ENCODE measurements around the gene DHRS12.

DHRS12 gene

GRCh38 chr13:51731759-51732158 lies 72.2 kb downstream of the DHRS12 start:
- Histone ChIP-seq H3K9ac (ENCODE audit: low read depth, low read length) (no peak overlapping the region), H3K36me3 (ENCODE audit: insufficient read depth, low read length) (peaks cover 8% of the 10 kb centered on the region; the same call in 1 of the 2 replicates), H3K9me3 (ENCODE audit: control insufficient read depth, insufficient read depth, low read length) (no peaks in the 10 kb centered on the region), H3K4me1 (ENCODE audit: insufficient read depth, low read length) (peaks cover 26% of the 10 kb centered on the region)

- Histone ChIP-seq H3K9me3 (ENCODE audit: control insufficient read depth, insufficient read depth, low read length) (no peaks in the 10 kb centered on the region), H3K36me3 (ENCODE audit: insufficient read depth, low read length) (peaks cover 8% of the 10 kb centered on the region; the same call in 1 of the 2 replicates), H3K9ac (ENCODE audit: low read depth, low read length) (no peak overlapping the region), H3K4me1 (ENCODE audit: insufficient read depth, low read length) (peaks cover 26% of the 10 kb centered on the region)
Observed at GRCh38 chr13:51730927-51731326, 73.0 kb downstream of the DHRS12 start.

- Histone ChIP-seq H3K9ac (ENCODE audit: low read depth, low read length) (no peak overlapping the region), H3K4me1 (ENCODE audit: insufficient read depth, low read length) (peaks cover 26% of the 10 kb centered on the region), H3K36me3 (ENCODE audit: insufficient read depth, low read length) (peaks cover 7% of the 10 kb centered on the region; the same call in 1 of the 2 replicates)
Observed at GRCh38 chr13:51729866-51730553, 74.0 kb downstream of the DHRS12 start.

GRCh38 chr13:51728972-51729371 lies 75.0 kb downstream of the DHRS12 start:
- Histone ChIP-seq H3K9ac (ENCODE audit: low read depth, low read length) (no peak overlapping the region), H3K36me3 (ENCODE audit: insufficient read depth, low read length) (peaks cover 3% of the 10 kb centered on the region; the same call in 1 of the 2 replicates), H3K4me1 (ENCODE audit: insufficient read depth, low read length) (peaks cover 26% of the 10 kb centered on the region), H3K9me3 (ENCODE audit: control insufficient read depth, insufficient read depth, low read length) (no peaks in the 10 kb centered on the region)

More at GRCh38 chr13:51729866-51730553, 74.0 kb downstream of the DHRS12 start:
- H3K9me3 ChIP-seq (ENCODE audit: control insufficient read depth, insufficient read depth, low read length), result no peaks in the 10 kb centered on the region

- H3K4me1 ChIP-seq (ENCODE audit: insufficient read depth, low read length), result peaks cover 26% of the 10 kb centered on the region
- no peaks in the 10 kb centered on the region for H3K9me3 ChIP-seq (ENCODE audit: control insufficient read depth, insufficient read depth, low read length)
- H3K9ac ChIP-seq (ENCODE audit: low read depth, low read length), result no peak overlapping the region
- H3K36me3 ChIP-seq (ENCODE audit: insufficient read depth, low read length), result peaks cover 3% of the 10 kb centered on the region; the same call in 1 of the 2 replicates
Observed at GRCh38 chr13:51728275-51728673, 75.7 kb downstream of the DHRS12 start.

- no peaks in the 10 kb centered on the region for H3K9me3 ChIP-seq (ENCODE audit: control insufficient read depth, insufficient read depth, low read length)
- peaks cover 3% of the 10 kb centered on the region; the same call in 1 of the 2 replicates for H3K36me3 ChIP-seq (ENCODE audit: insufficient read depth, low read length)
- H3K4me1 ChIP-seq (ENCODE audit: insufficient read depth, low read length), result peaks cover 26% of the 10 kb centered on the region
- no peak overlapping the region for H3K9ac ChIP-seq (ENCODE audit: low read depth, low read length)
Observed at GRCh38 chr13:51727634-51728274, 76.2 kb downstream of the DHRS12 start.

GRCh38 chr13:51726446-51727193 lies 77.3 kb downstream of the DHRS12 start:
- Histone ChIP-seq H3K36me3 (ENCODE audit: insufficient read depth, low read length) (peaks cover 1% of the 10 kb centered on the region; the same call in 1 of the 2 replicates), H3K9ac (ENCODE audit: low read depth, low read length) (no peak overlapping the region), H3K9me3 (ENCODE audit: control insufficient read depth, insufficient read depth, low read length) (no peaks in the 10 kb centered on the region), H3K4me1 (ENCODE audit: insufficient read depth, low read length) (peaks cover 26% of the 10 kb centered on the region)

- Histone ChIP-seq H3K4me1 (ENCODE audit: insufficient read depth, low read length) (peaks cover 11% of the 10 kb centered on the region), H3K36me3 (ENCODE audit: insufficient read depth, low read length) (no peaks in the 10 kb centered on the region; the same call in 1 of the 2 replicates), H3K9me3 (ENCODE audit: control insufficient read depth, insufficient read depth, low read length) (no peaks in the 10 kb centered on the region), H3K9ac (ENCODE audit: low read depth, low read length) (no peak overlapping the region)
Observed at GRCh38 chr13:51724721-51725120, 79.2 kb downstream of the DHRS12 start.

- Histone ChIP-seq H3K36me3 (ENCODE audit: insufficient read depth, low read length) (no peaks in the 10 kb centered on the region; the same call in 1 of the 2 replicates), H3K9ac (ENCODE audit: low read depth, low read length) (no peak overlapping the region), H3K4me1 (ENCODE audit: insufficient read depth, low read length) (no peaks in the 10 kb centered on the region), H3K9me3 (ENCODE audit: control insufficient read depth, insufficient read depth, low read length) (no peaks in the 10 kb centered on the region)
Observed at GRCh38 chr13:51723529-51723928, 80.4 kb downstream of the DHRS12 start.

GRCh38 chr13:51721496-51721895 lies 82.5 kb downstream of the DHRS12 start:
- no peaks in the 10 kb centered on the region for H3K9me3 ChIP-seq (ENCODE audit: control insufficient read depth, insufficient read depth, low read length)
- H3K9ac ChIP-seq (ENCODE audit: low read depth, low read length), result no peak overlapping the region
- H3K4me1 ChIP-seq (ENCODE audit: insufficient read depth, low read length), result no peaks in the 10 kb centered on the region
- H3K36me3 ChIP-seq (ENCODE audit: insufficient read depth, low read length), result no peaks in the 10 kb centered on the region; the same call in 1 of the 2 replicates

- no peaks in the 10 kb centered on the region for H3K36me3 ChIP-seq (ENCODE audit: insufficient read depth, low read length)
- H3K4me1 ChIP-seq (ENCODE audit: insufficient read depth, low read length), result no peaks in the 10 kb centered on the region
- H3K9ac ChIP-seq (ENCODE audit: low read depth, low read length), result no peak overlapping the region
- no peaks in the 10 kb centered on the region for H3K9me3 ChIP-seq (ENCODE audit: control insufficient read depth, insufficient read depth, low read length)
Observed at GRCh38 chr13:51719394-51719793, 84.6 kb downstream of the DHRS12 start.

All from ES-I3 (cell line).